H1 (cell line): ENCODE data around the gene CA5A. TPM values are rescaled to one million over a fixed set of nuclear protein-coding genes. Genes with fewer than 3 reads are reported as not detected.

Experiments
- POLR2AphosphoS5 ChIP-seq: IDR thresholded peaks from 2 replicates; pipeline ENCODE4 v1.6.1; 2011; ENCODE audit warnings: low read depth, low read length
- SIN3A ChIP-seq, 2 experiments: IDR thresholded peaks in 1 of 2; conservative IDR thresholded peaks in 1 of 2; 2 replicates each; pipeline ENCODE4 v1.6.1; 2011 to 2012; ENCODE audit warnings: low read length in 2 of 2, improper control_type of control experiment in 1 of 2, low read depth in 1 of 2, mild to moderate bottlenecking in 1 of 2
- TCF12 ChIP-seq: IDR thresholded peaks from 2 replicates; pipeline ENCODE4 v1.6.1; 2011; ENCODE audit warnings: low read depth, mild to moderate bottlenecking, low read length
- ZNF274 ChIP-seq: IDR thresholded peaks from 2 replicates; pipeline ENCODE4 v1.7.0; 2012; ENCODE audit warnings: low read length, borderline replicate concordance; ENCODE audit errors: extremely low read depth
- polyA plus RNA-seq, 7 experiments: library from polyadenylated mRNA; depleted of rRNA in 3 of 7; stranded (reverse) in 5 of 7; unstranded in 2 of 7; fragments of >200 nt in 5 of 7; fragments of 200-250 nt in 2 of 7; gene quantifications; 1 replicate in 5 of 7; 2 replicates in 1 of 7; 4 replicates in 1 of 7; pipeline versions ENCODE4 v1.2.1 to v1.2.3, GENCODE V29; 2011 to 2013; ENCODE audit warnings: missing spikeins in 2 of 7, mixed read lengths in 2 of 7
- total RNA-seq: library from RNA; stranded (reverse); fragmentation: NEBNext Ultra II Directional; extraction: Animal tissue kit (Norgen Biotek cat#: 25700); gene quantifications from 2 replicates; pipeline ENCODE4 v1.2.1, GENCODE V29; 2021
- TF ChIP-seq, protein P1 (sequence below): fragments of 300-600 bp; sonication (generic); IDR thresholded peaks from 2 replicates; pipeline ENCODE4 v1.7.1; 2012; ENCODE audit warnings: low read length, moderate library complexity, mild to moderate bottlenecking, inconsistent platforms; ENCODE audit not compliant: insufficient replicate concordance

Gene CA5A
- total and polyA plus RNA-seq, 2 of the 8 experiments (the other 6 are each of a cell fraction or from before 2014, with no cell fraction given): not detected

DNA sequence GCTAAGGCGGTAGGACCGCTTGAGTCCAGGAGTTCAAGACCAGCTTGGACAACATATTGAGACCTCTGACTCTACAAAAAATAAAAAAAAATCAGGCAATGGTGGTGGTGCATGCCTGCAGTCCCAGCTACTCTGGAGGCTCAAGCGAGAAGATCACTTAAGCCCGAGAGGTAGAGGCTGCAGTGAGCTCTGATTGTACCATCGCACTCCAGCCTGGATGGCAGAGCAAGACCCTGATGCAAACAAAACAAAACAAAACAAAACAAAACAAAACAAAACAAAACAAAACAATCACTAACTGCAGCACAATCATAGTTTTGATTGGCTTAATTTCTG, 12.4 kb upstream of the CA5A start (continued):
- TF ChIP-seq, protein P1, sequence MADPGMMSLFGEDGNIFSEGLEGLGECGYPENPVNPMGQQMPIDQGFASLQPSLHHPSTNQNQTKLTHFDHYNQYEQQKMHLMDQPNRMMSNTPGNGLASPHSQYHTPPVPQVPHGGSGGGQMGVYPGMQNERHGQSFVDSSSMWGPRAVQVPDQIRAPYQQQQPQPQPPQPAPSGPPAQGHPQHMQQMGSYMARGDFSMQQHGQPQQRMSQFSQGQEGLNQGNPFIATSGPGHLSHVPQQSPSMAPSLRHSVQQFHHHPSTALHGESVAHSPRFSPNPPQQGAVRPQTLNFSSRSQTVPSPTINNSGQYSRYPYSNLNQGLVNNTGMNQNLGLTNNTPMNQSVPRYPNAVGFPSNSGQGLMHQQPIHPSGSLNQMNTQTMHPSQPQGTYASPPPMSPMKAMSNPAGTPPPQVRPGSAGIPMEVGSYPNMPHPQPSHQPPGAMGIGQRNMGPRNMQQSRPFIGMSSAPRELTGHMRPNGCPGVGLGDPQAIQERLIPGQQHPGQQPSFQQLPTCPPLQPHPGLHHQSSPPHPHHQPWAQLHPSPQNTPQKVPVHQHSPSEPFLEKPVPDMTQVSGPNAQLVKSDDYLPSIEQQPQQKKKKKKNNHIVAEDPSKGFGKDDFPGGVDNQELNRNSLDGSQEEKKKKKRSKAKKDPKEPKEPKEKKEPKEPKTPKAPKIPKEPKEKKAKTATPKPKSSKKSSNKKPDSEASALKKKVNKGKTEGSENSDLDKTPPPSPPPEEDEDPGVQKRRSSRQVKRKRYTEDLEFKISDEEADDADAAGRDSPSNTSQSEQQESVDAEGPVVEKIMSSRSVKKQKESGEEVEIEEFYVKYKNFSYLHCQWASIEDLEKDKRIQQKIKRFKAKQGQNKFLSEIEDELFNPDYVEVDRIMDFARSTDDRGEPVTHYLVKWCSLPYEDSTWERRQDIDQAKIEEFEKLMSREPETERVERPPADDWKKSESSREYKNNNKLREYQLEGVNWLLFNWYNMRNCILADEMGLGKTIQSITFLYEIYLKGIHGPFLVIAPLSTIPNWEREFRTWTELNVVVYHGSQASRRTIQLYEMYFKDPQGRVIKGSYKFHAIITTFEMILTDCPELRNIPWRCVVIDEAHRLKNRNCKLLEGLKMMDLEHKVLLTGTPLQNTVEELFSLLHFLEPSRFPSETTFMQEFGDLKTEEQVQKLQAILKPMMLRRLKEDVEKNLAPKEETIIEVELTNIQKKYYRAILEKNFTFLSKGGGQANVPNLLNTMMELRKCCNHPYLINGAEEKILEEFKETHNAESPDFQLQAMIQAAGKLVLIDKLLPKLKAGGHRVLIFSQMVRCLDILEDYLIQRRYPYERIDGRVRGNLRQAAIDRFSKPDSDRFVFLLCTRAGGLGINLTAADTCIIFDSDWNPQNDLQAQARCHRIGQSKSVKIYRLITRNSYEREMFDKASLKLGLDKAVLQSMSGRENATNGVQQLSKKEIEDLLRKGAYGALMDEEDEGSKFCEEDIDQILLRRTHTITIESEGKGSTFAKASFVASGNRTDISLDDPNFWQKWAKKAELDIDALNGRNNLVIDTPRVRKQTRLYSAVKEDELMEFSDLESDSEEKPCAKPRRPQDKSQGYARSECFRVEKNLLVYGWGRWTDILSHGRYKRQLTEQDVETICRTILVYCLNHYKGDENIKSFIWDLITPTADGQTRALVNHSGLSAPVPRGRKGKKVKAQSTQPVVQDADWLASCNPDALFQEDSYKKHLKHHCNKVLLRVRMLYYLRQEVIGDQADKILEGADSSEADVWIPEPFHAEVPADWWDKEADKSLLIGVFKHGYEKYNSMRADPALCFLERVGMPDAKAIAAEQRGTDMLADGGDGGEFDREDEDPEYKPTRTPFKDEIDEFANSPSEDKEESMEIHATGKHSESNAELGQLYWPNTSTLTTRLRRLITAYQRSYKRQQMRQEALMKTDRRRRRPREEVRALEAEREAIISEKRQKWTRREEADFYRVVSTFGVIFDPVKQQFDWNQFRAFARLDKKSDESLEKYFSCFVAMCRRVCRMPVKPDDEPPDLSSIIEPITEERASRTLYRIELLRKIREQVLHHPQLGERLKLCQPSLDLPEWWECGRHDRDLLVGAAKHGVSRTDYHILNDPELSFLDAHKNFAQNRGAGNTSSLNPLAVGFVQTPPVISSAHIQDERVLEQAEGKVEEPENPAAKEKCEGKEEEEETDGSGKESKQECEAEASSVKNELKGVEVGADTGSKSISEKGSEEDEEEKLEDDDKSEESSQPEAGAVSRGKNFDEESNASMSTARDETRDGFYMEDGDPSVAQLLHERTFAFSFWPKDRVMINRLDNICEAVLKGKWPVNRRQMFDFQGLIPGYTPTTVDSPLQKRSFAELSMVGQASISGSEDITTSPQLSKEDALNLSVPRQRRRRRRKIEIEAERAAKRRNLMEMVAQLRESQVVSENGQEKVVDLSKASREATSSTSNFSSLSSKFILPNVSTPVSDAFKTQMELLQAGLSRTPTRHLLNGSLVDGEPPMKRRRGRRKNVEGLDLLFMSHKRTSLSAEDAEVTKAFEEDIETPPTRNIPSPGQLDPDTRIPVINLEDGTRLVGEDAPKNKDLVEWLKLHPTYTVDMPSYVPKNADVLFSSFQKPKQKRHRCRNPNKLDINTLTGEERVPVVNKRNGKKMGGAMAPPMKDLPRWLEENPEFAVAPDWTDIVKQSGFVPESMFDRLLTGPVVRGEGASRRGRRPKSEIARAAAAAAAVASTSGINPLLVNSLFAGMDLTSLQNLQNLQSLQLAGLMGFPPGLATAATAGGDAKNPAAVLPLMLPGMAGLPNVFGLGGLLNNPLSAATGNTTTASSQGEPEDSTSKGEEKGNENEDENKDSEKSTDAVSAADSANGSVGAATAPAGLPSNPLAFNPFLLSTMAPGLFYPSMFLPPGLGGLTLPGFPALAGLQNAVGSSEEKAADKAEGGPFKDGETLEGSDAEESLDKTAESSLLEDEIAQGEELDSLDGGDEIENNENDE: no peak
- TF ChIP-seq SIN3A (conservative IDR thresholded peaks at IDR 0.05 in 1 of 2, IDR thresholded peaks at IDR 0.05 in 1 of 2; ENCODE audit: low read depth in 1 of 2, low read length in 2 of 2) (no peak), TCF12 (no peak), ZNF274 (no peak), POLR2AphosphoS5 (no peak)
- TF ChIP-seq, all 59 proteins: peak for 0
